ENCODE data around the gene RNASE4. TPM values are rescaled to one million over a fixed set of nuclear protein-coding genes. Genes with fewer than 3 reads are reported as not detected.

The RNASE4 gene
- total RNA-seq, 1 experiment from 2014 or later: 3.9 TPM

- intact Hi-C loops (cut with micrococcal nuclease): loop anchor here (1.0 to 2.0 kb wide), 3 partner anchors 18 to 38 kb away; no protein-coding TSS in a partner anchor
- peaks cover 15 to 31% of the 10 kb centered on the region in 2 experiments for H3K4me1 ChIP-seq (ENCODE audit: control insufficient read depth in 1 of 2, insufficient read depth in 2 of 2, low read length in 2 of 2)
- DNase-seq (ENCODE audit: low read depth, low spot score): peak; percentile 92
- TF ChIP-seq, protein P1, sequence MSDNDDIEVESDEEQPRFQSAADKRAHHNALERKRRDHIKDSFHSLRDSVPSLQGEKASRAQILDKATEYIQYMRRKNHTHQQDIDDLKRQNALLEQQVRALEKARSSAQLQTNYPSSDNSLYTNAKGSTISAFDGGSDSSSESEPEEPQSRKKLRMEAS (IDR thresholded peaks at IDR 0.05): peak; percentile 75
- TF ChIP-seq EZH2phosphoT487 (IDR thresholded peaks at IDR 0.05; ENCODE audit: borderline replicate concordance): no peak
- no peak for TF ChIP-seq CEBPB (IDR thresholded peaks at IDR 0.05; ENCODE audit: low read depth)
- TF ChIP-seq RAD21 (IDR thresholded peaks at IDR 0.05; ENCODE audit: low read depth): peak; percentile 75
- peak; percentile 46; the same call in 1 of the 2 replicates for TF ChIP-seq SP1 (IDR thresholded peaks at IDR 0.05; ENCODE audit: low read depth)
- no peak for TF ChIP-seq POLR2AphosphoS5 (IDR thresholded peaks at IDR 0.05; ENCODE audit: low read depth, low read length)
- TF ChIP-seq ATF3 (IDR thresholded peaks at IDR 0.05): peak; percentile 95
- TF ChIP-seq ELF1 (IDR thresholded peaks at IDR 0.05; ENCODE audit: borderline replicate concordance, low read depth): no peak
- TF ChIP-seq EZH2 (IDR thresholded peaks at IDR 0.05): no peak
- TF ChIP-seq CTCF (IDR thresholded peaks at IDR 0.05 in 2 of 3, conservative IDR thresholded peaks at IDR 0.05 in 1 of 3; ENCODE audit: borderline replicate concordance in 1 of 3, insufficient read depth in 1 of 3, low read depth in 2 of 3, low read length in 2 of 3): peak; percentile 50 to 79 (median 70); a peak in 5 of 6 replicates
- TF ChIP-seq POLR2A (IDR thresholded peaks at IDR 0.05; ENCODE audit: borderline replicate concordance, extremely low read depth, insufficient read depth, insufficient read length): no peak
- TF ChIP-seq YY1 (IDR thresholded peaks at IDR 0.05; ENCODE audit: extremely low read depth, insufficient replicate concordance, low read depth, low read length): peak; percentile 51
- TF ChIP-seq, protein P2, sequence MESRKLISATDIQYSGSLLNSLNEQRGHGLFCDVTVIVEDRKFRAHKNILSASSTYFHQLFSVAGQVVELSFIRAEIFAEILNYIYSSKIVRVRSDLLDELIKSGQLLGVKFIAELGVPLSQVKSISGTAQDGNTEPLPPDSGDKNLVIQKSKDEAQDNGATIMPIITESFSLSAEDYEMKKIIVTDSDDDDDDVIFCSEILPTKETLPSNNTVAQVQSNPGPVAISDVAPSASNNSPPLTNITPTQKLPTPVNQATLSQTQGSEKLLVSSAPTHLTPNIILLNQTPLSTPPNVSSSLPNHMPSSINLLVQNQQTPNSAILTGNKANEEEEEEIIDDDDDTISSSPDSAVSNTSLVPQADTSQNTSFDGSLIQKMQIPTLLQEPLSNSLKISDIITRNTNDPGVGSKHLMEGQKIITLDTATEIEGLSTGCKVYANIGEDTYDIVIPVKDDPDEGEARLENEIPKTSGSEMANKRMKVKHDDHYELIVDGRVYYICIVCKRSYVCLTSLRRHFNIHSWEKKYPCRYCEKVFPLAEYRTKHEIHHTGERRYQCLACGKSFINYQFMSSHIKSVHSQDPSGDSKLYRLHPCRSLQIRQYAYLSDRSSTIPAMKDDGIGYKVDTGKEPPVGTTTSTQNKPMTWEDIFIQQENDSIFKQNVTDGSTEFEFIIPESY (IDR thresholded peaks at IDR 0.05; ENCODE audit: extremely low read depth, insufficient replicate concordance, low read length): no peak
- no peak for TF ChIP-seq ZFX (IDR thresholded peaks at IDR 0.05)
- no peak for TF ChIP-seq ZNF274 (IDR thresholded peaks at IDR 0.05; ENCODE audit: low read depth, low read length)
- TF ChIP-seq FOSL1 (IDR thresholded peaks at IDR 0.05; ENCODE audit: low read depth): no peak
- TF ChIP-seq SIN3A (IDR thresholded peaks at IDR 0.05; ENCODE audit: low read depth): no peak
- TF ChIP-seq JUND (IDR thresholded peaks at IDR 0.05): no peak
- TF ChIP-seq EGR1 (IDR thresholded peaks at IDR 0.05; ENCODE audit: low read depth): peak; percentile 65
These were observed 21.2 kb upstream of the RNASE4 start for GRCh38 chr14:20662968-20663732.

More at GRCh38 chr14:20662968-20663732, 21.2 kb upstream of the RNASE4 start:
- TSS peak; percentile 35 for BruUV-seq (replicated peaks)
- Histone ChIP-seq H4K20me1 (ENCODE audit: insufficient read depth) (no peaks in the 10 kb centered on the region), H3K9me3 (ENCODE audit: control insufficient read depth in 1 of 2, insufficient read depth in 1 of 2, low read depth in 1 of 2, low read length in 2 of 2) (no peaks in the 10 kb centered on the region), H3K36me3 (ENCODE audit: control insufficient read depth in 1 of 2, insufficient read depth in 2 of 2, low read length in 2 of 2) (no peaks in the 10 kb centered on the region), H3K9ac (ENCODE audit: low read length) (peak overlapping the region; percentile 48), H3K9me2 (ENCODE audit: insufficient read depth) (no peaks in the 10 kb centered on the region), H3K79me2 (ENCODE audit: insufficient read depth, low read length) (no peaks in the 10 kb centered on the region), H3K27ac (ENCODE audit: low read depth, low read length) (peak overlapping the region; percentile 31), H3K4me2 (ENCODE audit: low read length) (peak overlapping the region; percentile 74), H2AFZ (ENCODE audit: low read depth, low read length, poor library complexity, severe bottlenecking) (peak overlapping the region; percentile 69), H3K4me3 (replicated peaks in 1 of 2; ENCODE audit: low read depth in 1 of 2, low read length in 2 of 2) (peak overlapping the region; percentile 48 to 56), H3K27me3 (ENCODE audit: insufficient read depth, low read length) (no peaks in the 10 kb centered on the region)
- CTCF ChIA-PET: interaction anchor here (0.9 to 1.4 kb wide), 6 partner anchors 10 to 211 kb away, joined by 3 to 17 read pairs (median 6); partner anchors contain the start of gene RNASE4
- ATAC-seq: peak; percentile 92
- POLR2A ChIA-PET: interaction anchor here (1.3 to 3.6 kb wide), 3 partner anchors 10 to 20 kb away, joined by 3 to 23 read pairs (median 6); no protein-coding TSS in a partner anchor
- RAD21 ChIA-PET (ENCODE audit: low non-redundant PET in 1 of 2, low total read pairs in 2 of 2, uncharacterized antibody in 2 of 2, unreplicated experiment in 2 of 2): interaction anchor here (0.6 to 1.0 kb wide), 4 partner anchors 18 to 50 kb away, joined by 4 to 7 read pairs (median 4); no protein-coding TSS in a partner anchor
